HG03135 (cell line): ENCODE data around the gene TSC22D3.

Experiments used
- ATAC-seq: cut with Tn5 transposase; IDR thresholded peaks from one replicate; pipeline ENCODE4 v1.9.1; 2021; ENCODE audit warnings: mild to moderate bottlenecking, moderate library complexity; ENCODE audit not compliant: unreplicated experiment

TSC22D3 gene

GRCh38 chrX:107730991-107731766 lies 44.4 kb downstream of the TSC22D3 start:
- ATAC-seq = no peak

- no peak for ATAC-seq
Observed at GRCh38 chrX:107730298-107730655, 45.3 kb downstream of the TSC22D3 start.

GRCh38 chrX:107729558-107730297 lies 45.9 kb downstream of the TSC22D3 start:
- peak; percentile 55 for ATAC-seq

GRCh38 chrX:107728371-107729099 lies 47.1 kb downstream of the TSC22D3 start:
- ATAC-seq = no peak

GRCh38 chrX:107726816-107727534 lies 48.6 kb downstream of the TSC22D3 start:
- no peak for ATAC-seq

GRCh38 chrX:107725761-107726555 lies 49.6 kb downstream of the TSC22D3 start:
- no peak for ATAC-seq

GRCh38 chrX:107724653-107725052 lies 50.9 kb downstream of the TSC22D3 start:
- no peak for ATAC-seq

- no peak for ATAC-seq
Observed at GRCh38 chrX:107723511-107723910, 52.1 kb downstream of the TSC22D3 start.

- ATAC-seq = no peak
Observed at GRCh38 chrX:107721966-107722707, 53.5 kb downstream of the TSC22D3 start.

- ATAC-seq = peak; percentile 35
Observed at GRCh38 chrX:107721318-107721717, 54.3 kb downstream of the TSC22D3 start.

GRCh38 chrX:107718156-107718621 lies 57.4 kb downstream of the TSC22D3 start:
- no peak for ATAC-seq

GRCh38 chrX:107716816-107717700 lies 58.5 kb downstream of the TSC22D3 start:
- ATAC-seq = peak; percentile 57

GRCh38 chrX:107716118-107716684 lies 59.4 kb downstream of the TSC22D3 start:
- peak; percentile 0 for ATAC-seq

- no peak for ATAC-seq
Observed at GRCh38 chrX:107715331-107716117, 60.1 kb downstream of the TSC22D3 start.

GRCh38 chrX:107714206-107714891 lies 61.2 kb downstream of the TSC22D3 start:
- no peak for ATAC-seq

GRCh38 chrX:107713543-107714205 lies 61.9 kb downstream of the TSC22D3 start:
- no peak for ATAC-seq
